CD8-positive, alpha-beta memory T cell (primary cell): ENCODE data around the gene SPG11. TPM values are rescaled to one million over a fixed set of nuclear protein-coding genes. Genes with fewer than 3 reads are reported as not detected.
"Not testable (repeated sequence)": the region's sequence is repeated elsewhere in the genome, so short reads cannot be mapped to it uniquely, and the experiment has no call there.

Experiments
- CTCF ChIA-PET: fragments of 350-600 bp; sonication (Branson Sonifier 250); formaldehyde crosslinking; loops from one replicate; lab custom pipeline; 2021; ENCODE audit warnings: antibody characterized with exemption; lab: Charles Lee
- POLR2A ChIA-PET: fragments of 350-600 bp; sonication (Branson Sonifier 250); formaldehyde crosslinking; loops from one replicate; lab custom pipeline; 2021; ENCODE audit warnings: antibody characterized with exemption; lab: Charles Lee
- DNase-seq, 5 donors: peaks; one replicate each; pipeline versions ENCODE4 v3.0.0 to v3.0.0-alpha.2; 2020 to 2022; ENCODE audit warnings: mixed read lengths in 1 of 5
- H3K27ac ChIP-seq: one replicate; pipeline ENCODE4 v1.7.0; 2013; ENCODE audit warnings: low read depth, mild to moderate bottlenecking, low read length, moderate library complexity
- H3K27me3 ChIP-seq: 2 replicates; pipeline ENCODE4 v1.7.0; 2013; ENCODE audit warnings: low read length, mild to moderate bottlenecking; ENCODE audit not compliant: insufficient read depth, poor library complexity, severe bottlenecking
- H3K36me3 ChIP-seq: 2 replicates; pipeline ENCODE4 v1.7.0; 2013; ENCODE audit warnings: mild to moderate bottlenecking, low read length, moderate library complexity; ENCODE audit not compliant: insufficient read depth
- H3K4me1 ChIP-seq: 2 replicates; pipeline ENCODE4 v1.7.0; 2013; ENCODE audit warnings: mild to moderate bottlenecking, low read length, moderate library complexity; ENCODE audit not compliant: insufficient read depth
- H3K4me3 ChIP-seq: 2 replicates; pipeline ENCODE4 v1.7.0; 2013; ENCODE audit warnings: mild to moderate bottlenecking, low read length
- H3K9me3 ChIP-seq: 2 replicates; pipeline ENCODE4 v1.7.0; 2013; ENCODE audit warnings: mild to moderate bottlenecking, low read length
- H3K27ac Mint-ChIP-seq, 8 donors: one replicate each; pipeline ENCODE4 v1.8.0; 2020 to 2021; ENCODE audit warnings: mixed read lengths in 8 of 8, mild to moderate bottlenecking in 6 of 8, inconsistent platforms in 3 of 8, moderate library complexity in 3 of 8
- H3K27me3 Mint-ChIP-seq, 2 donors: one replicate each; pipeline ENCODE4 v1.8.0; 2020 to 2021; ENCODE audit warnings: mixed read lengths in 2 of 2, mild to moderate bottlenecking in 1 of 2, moderate library complexity in 1 of 2
- H3K36me3 Mint-ChIP-seq, 3 donors: one replicate each; pipeline ENCODE4 v1.8.0; 2020 to 2021; ENCODE audit warnings: mixed read lengths in 3 of 3, inconsistent platforms in 1 of 3, mild to moderate bottlenecking in 1 of 3
- H3K4me1 Mint-ChIP-seq, 3 donors: one replicate each; pipeline ENCODE4 v1.8.0; 2020 to 2021; ENCODE audit warnings: mixed read lengths in 3 of 3, inconsistent platforms in 1 of 3, mild to moderate bottlenecking in 1 of 3
- H3K4me3 Mint-ChIP-seq, 7 donors: one replicate each; pipeline ENCODE4 v1.8.0; 2020 to 2021; ENCODE audit warnings: mixed read lengths in 7 of 7, mild to moderate bottlenecking in 6 of 7, moderate library complexity in 4 of 7, inconsistent platforms in 2 of 7
- H3K9me3 Mint-ChIP-seq, 5 donors: one replicate each; pipeline ENCODE4 v1.8.0; 2020 to 2022; ENCODE audit warnings: mixed read lengths in 5 of 5, mild to moderate bottlenecking in 3 of 5, moderate library complexity in 2 of 5, inconsistent platforms in 1 of 5
- polyA plus RNA-seq: library from polyadenylated mRNA; unstranded; fragments of 300-500 nt; fragmentation: Illumina TruSeq; gene quantifications from one replicate; pipeline ENCODE4 v1.2.3, GENCODE V29; 2021
- total RNA-seq, 2 experiments: library from RNA; stranded (reverse); gene quantifications; one replicate each; pipeline ENCODE4 v1.2.3, GENCODE V29; 2021

The SPG11 gene
- total and polyA plus RNA-seq, 3 experiments from 2014 or later = 32.0 to 62.1 (median 60.8) TPM

DNA sequence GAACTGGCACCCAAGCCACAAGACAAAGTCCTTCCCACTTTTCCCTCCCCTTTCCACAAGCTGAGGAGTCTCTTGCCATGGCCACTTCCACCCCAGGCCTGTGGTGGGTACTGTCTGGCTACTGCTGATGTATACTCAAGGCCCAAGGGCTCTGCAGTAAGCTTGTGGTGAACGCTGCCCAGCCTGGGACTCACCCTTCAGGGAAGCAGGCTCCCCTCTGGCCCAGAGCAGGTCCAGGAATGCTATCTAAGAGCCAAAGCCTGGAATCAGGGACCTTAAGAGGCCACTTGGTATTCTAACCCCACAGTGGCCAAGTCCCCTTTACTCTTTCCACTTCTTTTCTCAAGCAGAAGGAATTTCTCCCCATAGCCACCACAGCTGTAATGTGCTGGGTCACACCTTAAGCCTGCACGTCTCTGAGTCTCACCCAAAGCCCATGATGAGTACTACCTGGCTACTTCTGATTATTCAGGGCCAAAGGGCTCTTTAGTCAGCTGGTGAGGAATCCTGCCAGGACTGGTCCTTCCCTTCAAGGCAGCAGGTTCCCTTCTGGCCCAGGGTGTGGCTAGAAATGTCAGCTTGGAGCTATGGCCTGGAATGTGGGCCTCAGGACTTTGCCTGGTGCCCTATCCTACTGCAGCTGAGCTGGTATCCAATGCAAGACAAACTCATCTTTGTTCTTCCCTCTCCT is 43.6 kb upstream of the SPG11 start:
- Mint-ChIP-seq H3K27ac (no peak overlapping the region), H3K36me3 (peaks cover 10 to 40% (median 38%) of the 10 kb centered on the region in 3 donors), H3K27me3 (peaks cover 0 to 9% of the 10 kb centered on the region in 2 donors), H3K4me1 (peaks cover 28 to 39% (median 34%) of the 10 kb centered on the region in 3 donors), H3K9me3 (peaks cover 6 to 10% (median 8%) of the 10 kb centered on the region in 5 donors), H3K4me3 (no peak overlapping the region)
- H3K27ac ChIP-seq = no peak overlapping the region
- no peaks in the 10 kb centered on the region for H3K9me3 ChIP-seq
- CTCF ChIA-PET = interaction anchor here (1.5 to 19.5 kb wide), 4 partner anchors 11 to 42 kb away, joined by 3 to 478 read pairs (median 5); partner anchors contain the start of gene SPG11
- H3K27me3 ChIP-seq = no peaks in the 10 kb centered on the region
- H3K4me3 ChIP-seq = no peak overlapping the region
- POLR2A ChIA-PET = interaction anchor here (0.7 to 1.3 kb wide), 2 partner anchors 42 to 44 kb away, joined by 3 read pairs; partner anchors contain the start of gene SPG11
- peaks cover 36% of the 10 kb centered on the region for H3K4me1 ChIP-seq
- H3K36me3 ChIP-seq = peaks cover 7% of the 10 kb centered on the region
- DNase-seq = no peak

DNA sequence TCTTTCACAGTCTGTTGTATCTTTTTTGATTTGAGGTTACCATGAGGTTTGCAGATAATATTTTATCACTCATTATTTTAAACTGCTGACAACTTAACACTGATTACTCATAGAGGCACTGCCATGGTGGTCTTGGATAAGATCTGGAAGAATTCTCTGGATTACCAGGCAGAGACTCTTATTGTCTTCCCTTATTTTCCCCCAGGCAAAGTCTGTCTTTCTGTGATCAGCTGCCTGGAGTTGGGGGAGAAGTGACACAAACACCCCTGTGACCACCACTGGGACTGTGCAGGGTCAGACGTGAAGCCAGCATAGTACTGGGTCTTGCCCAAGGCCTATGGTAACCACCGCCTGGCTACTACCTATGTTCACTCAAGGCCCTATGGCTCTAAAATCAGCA is 42.9 kb upstream of the SPG11 start:
- POLR2A ChIA-PET = interaction anchor here (1.3 kb wide), 1 partner anchor 43 kb away, joined by 3 read pairs; the partner anchor contains the start of gene SPG11
- peaks cover 36% of the 10 kb centered on the region for H3K4me1 ChIP-seq
- no peak for DNase-seq
- Mint-ChIP-seq H3K27ac (no peak overlapping the region), H3K36me3 (peaks cover 7 to 43% (median 31%) of the 10 kb centered on the region in 3 donors), H3K9me3 (peaks cover 6 to 12% (median 10%) of the 10 kb centered on the region in 5 donors), H3K4me1 (peaks cover 31 to 42% (median 34%) of the 10 kb centered on the region in 3 donors), H3K4me3 (no peak overlapping the region), H3K27me3 (peaks cover 0 to 2% of the 10 kb centered on the region in 2 donors)
- CTCF ChIA-PET = interaction anchor here (1.8 to 19.5 kb wide), 3 partner anchors 23 to 41 kb away, joined by 4 to 478 read pairs (median 6); partner anchors contain the start of gene SPG11
- H3K36me3 ChIP-seq = peaks cover under 1% of the 10 kb centered on the region
- no peak overlapping the region for H3K27ac ChIP-seq
- no peaks in the 10 kb centered on the region for H3K9me3 ChIP-seq
- no peak overlapping the region for H3K4me3 ChIP-seq
- no peaks in the 10 kb centered on the region for H3K27me3 ChIP-seq

DNA sequence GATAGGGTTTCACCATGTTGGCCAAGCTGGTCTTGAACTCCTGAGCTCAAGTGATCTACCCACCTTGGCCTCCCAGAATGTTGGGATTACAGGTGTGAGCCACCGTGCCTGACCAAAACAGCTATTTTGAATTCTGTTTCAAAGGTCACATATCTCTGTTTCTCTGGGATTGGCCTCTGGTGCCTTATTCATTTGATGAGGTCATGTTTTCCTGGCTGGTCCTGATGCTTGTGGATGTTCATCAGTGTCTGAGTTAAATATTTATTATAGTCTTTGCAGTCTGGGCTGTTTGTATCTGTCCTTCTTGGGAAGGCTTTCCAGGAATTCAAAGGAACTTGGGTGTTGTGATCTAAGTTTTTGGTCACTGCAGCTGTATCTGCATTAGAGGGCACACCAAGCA is 42.5 kb upstream of the SPG11 start:
- no peak overlapping the region for H3K4me3 Mint-ChIP-seq
- peaks cover 7 to 12% (median 9%) of the 10 kb centered on the region in 5 donors for H3K9me3 Mint-ChIP-seq
- Histone ChIP-seq H3K27ac (no peak overlapping the region), H3K36me3 (no peaks in the 10 kb centered on the region), H3K4me1 (peaks cover 36% of the 10 kb centered on the region), H3K4me3 (no peak overlapping the region), H3K27me3 (no peaks in the 10 kb centered on the region), H3K9me3 (no peaks in the 10 kb centered on the region)
- H3K4me1 Mint-ChIP-seq = peaks cover 31 to 41% (median 34%) of the 10 kb centered on the region in 3 donors
- ChIA-PET POLR2A (interaction anchor here (1.3 kb wide), 1 partner anchor 43 kb away, joined by 3 read pairs; the partner anchor contains the start of gene SPG11), CTCF (interaction anchor here (0.9 to 19.5 kb wide), 3 partner anchors 13 to 41 kb away, joined by 3 to 478 read pairs (median 4); partner anchors contain the start of gene SPG11)
- no peak for DNase-seq
- no peak overlapping the region for H3K27ac Mint-ChIP-seq
- H3K27me3 Mint-ChIP-seq = no peaks in the 10 kb centered on the region
- peaks cover 7 to 46% (median 27%) of the 10 kb centered on the region in 3 donors for H3K36me3 Mint-ChIP-seq

DNA sequence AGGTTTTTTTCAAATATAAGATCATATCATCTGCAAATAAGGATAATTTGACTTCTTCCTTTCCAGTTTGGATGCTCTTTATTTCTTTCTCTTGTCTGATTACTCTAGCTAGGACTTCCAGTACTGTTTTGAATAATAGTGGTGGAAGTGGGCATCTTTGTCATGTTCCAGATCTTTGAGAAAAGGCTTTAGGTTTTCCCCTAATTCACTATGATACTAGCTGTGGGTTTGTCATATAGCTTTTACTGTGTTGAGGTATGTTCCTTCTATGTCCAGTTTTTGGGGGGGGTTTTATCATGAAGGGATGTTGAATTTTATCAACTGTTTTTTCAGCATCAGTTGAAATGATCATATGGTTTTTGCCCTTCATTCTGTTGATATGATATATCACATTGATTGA is 37.2 kb upstream of the SPG11 start:
- H3K9me3 ChIP-seq, H3K36me3 ChIP-seq, POLR2A ChIA-PET, H3K27me3 Mint-ChIP-seq, DNase-seq, H3K4me3 Mint-ChIP-seq, H3K27me3 ChIP-seq, H3K4me3 ChIP-seq, H3K27ac ChIP-seq, H3K4me1 ChIP-seq: not testable (repeated sequence)
- H3K4me1 Mint-ChIP-seq = peaks cover 27 to 32% (median 28%) of the 10 kb centered on the region in 3 donors
- H3K9me3 Mint-ChIP-seq = peaks cover 11 to 20% (median 14%) of the 10 kb centered on the region in 5 donors
- CTCF ChIA-PET = interaction anchor here (1.5 kb wide), 1 partner anchor 37 kb away, joined by 3 read pairs; the partner anchor contains the start of gene SPG11
- peak overlapping the region in 1 of 8 donors; percentile 37 for H3K27ac Mint-ChIP-seq
- peaks cover 4 to 49% (median 4%) of the 10 kb centered on the region in 3 donors for H3K36me3 Mint-ChIP-seq

DNA sequence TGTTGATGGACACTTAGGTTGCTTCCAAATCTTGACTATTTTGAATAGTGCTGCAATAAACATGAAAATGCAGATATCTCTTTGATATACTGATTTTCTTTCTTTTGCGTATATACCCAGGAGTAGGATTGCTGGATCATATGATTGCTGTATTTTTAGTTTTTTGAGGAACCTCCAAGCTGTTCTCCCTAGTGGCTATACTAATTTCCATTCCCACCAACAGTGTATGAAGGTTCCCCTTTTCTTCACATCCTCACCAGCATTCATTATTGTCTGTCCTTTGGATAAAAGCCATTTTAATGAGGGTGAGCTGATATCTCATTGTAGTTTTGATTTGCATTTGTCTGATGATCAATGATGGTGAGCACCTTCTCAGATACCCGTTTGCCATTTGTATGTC is 35.2 kb upstream of the SPG11 start:
- H3K27me3 ChIP-seq = no peaks in the 10 kb centered on the region
- peak overlapping the region in 2 of 8 donors; percentile 2 to 14 for H3K27ac Mint-ChIP-seq
- peaks cover 34 to 44% (median 38%) of the 10 kb centered on the region in 3 donors for H3K4me1 Mint-ChIP-seq
- POLR2A ChIA-PET = interaction anchor here (0.7 to 2.9 kb wide), 2 partner anchors 12 to 14 kb away, joined by 3 to 10 read pairs; partner anchors contain the start of genes B2M and PATL2
- H3K36me3 Mint-ChIP-seq = peaks cover 2 to 41% (median 3%) of the 10 kb centered on the region in 3 donors
- H3K4me1 ChIP-seq = no peaks in the 10 kb centered on the region
- CTCF ChIA-PET = interaction anchor here (1.2 to 2.0 kb wide), 3 partner anchors 12 to 35 kb away, joined by 3 to 9 read pairs (median 3); partner anchors contain the start of gene SPG11
- no peak overlapping the region for H3K4me3 Mint-ChIP-seq
- H3K9me3 ChIP-seq = no peaks in the 10 kb centered on the region
- H3K36me3 ChIP-seq = no peaks in the 10 kb centered on the region
- no peak for DNase-seq
- no peak overlapping the region for H3K27ac ChIP-seq
- H3K27me3 Mint-ChIP-seq = no peaks in the 10 kb centered on the region
- no peak overlapping the region for H3K4me3 ChIP-seq
- peaks cover 10 to 17% (median 12%) of the 10 kb centered on the region in 5 donors for H3K9me3 Mint-ChIP-seq

DNA sequence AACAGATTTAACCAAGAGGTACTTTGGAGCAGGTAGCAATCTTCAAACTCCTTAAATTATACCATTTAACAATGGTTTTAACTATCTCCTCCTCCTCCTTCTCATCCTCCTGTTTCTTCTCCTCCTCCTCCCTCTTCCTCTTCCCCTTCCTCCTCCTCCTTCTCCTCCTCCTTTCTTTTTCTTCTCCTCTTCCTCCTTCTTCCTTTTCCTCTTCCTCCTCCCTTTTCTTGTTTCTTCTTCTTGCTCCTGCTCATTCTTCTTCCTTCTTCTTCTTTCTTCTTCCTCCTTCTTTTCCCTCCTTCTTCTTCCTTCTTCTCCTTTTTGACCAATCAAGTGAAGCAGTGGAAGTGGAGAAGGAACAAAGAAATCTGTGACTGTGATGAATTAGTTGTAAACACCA is 33.6 kb upstream of the SPG11 start:
- POLR2A ChIA-PET = interaction anchor here (2.9 kb wide), 1 partner anchor 14 kb away, joined by 10 read pairs; the partner anchor contains the start of genes B2M and PATL2
- H3K27me3 Mint-ChIP-seq = no peaks in the 10 kb centered on the region
- Histone ChIP-seq H3K9me3 (no peaks in the 10 kb centered on the region), H3K36me3 (no peaks in the 10 kb centered on the region), H3K4me1 (no peaks in the 10 kb centered on the region), H3K27me3 (no peaks in the 10 kb centered on the region), H3K4me3 (no peak overlapping the region), H3K27ac (no peak overlapping the region)
- peak overlapping the region in 5 of 8 donors; percentile 38 to 73 (median 66) for H3K27ac Mint-ChIP-seq
- peaks cover under 1 to 11% (median 8%) of the 10 kb centered on the region in 5 donors for H3K9me3 Mint-ChIP-seq
- no peak overlapping the region for H3K4me3 Mint-ChIP-seq
- CTCF ChIA-PET = interaction anchor here (0.9 to 2.6 kb wide), 3 partner anchors 14 to 34 kb away, joined by 3 to 15 read pairs (median 9); partner anchors contain the start of genes B2M, PATL2 and SPG11
- peaks cover 0 to 24% (median 0%) of the 10 kb centered on the region in 3 donors for H3K36me3 Mint-ChIP-seq
- no peak for DNase-seq
- peaks cover 31 to 55% (median 42%) of the 10 kb centered on the region in 3 donors for H3K4me1 Mint-ChIP-seq

DNA sequence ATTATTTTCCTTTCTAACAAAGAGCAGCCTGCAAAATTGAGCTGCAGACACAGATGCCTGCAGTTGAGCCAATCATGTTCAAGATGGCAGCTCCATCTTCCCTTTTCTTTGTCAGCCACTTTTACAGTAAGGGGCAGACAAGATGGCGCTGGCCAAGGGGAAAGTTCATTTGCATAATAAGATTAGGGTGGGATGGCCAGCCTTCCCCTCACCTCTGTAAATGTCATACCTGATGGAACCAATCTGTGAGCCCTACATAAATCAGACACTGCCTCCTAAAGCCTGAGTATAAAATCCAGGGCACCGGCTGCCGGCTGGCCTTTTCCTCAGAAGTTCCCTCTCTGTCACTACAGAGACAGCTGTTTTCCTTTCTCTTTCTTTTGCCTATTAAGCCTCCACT is 31.8 kb upstream of the SPG11 start:
- no peak for DNase-seq
- Histone ChIP-seq H3K27me3 (no peaks in the 10 kb centered on the region), H3K4me1 (peaks cover 5% of the 10 kb centered on the region), H3K4me3 (no peak overlapping the region), H3K27ac (no peak overlapping the region), H3K36me3 (no peaks in the 10 kb centered on the region), H3K9me3 (no peaks in the 10 kb centered on the region)
- H3K4me3 Mint-ChIP-seq = no peak overlapping the region
- peaks cover 0 to 3% (median 0%) of the 10 kb centered on the region in 5 donors for H3K9me3 Mint-ChIP-seq
- ChIA-PET POLR2A (interaction anchor here (1.1 to 1.2 kb wide), 2 partner anchors 15 to 32 kb away, joined by 3 to 5 read pairs; partner anchors contain the start of genes B2M, PATL2 and SPG11), CTCF (interaction anchor here (1.3 to 2.6 kb wide), 3 partner anchors 15 to 32 kb away, joined by 5 to 15 read pairs (median 7); partner anchors contain the start of genes B2M, PATL2 and SPG11)
- H3K27ac Mint-ChIP-seq = peak overlapping the region in 5 of 8 donors; percentile 0 to 96 (median 43)
- peaks cover 0 to 11% (median 0%) of the 10 kb centered on the region in 3 donors for H3K36me3 Mint-ChIP-seq
- H3K27me3 Mint-ChIP-seq = no peaks in the 10 kb centered on the region
- H3K4me1 Mint-ChIP-seq = peaks cover 25 to 58% (median 46%) of the 10 kb centered on the region in 3 donors
